Stimulated activated CD8-positive, alpha-beta memory T cell treated with anti-CD3 and anti-CD28 coated beads, Interleukin-4, amount 100 ng/mL, for 24 hours (primary cell): ENCODE measurements around the gene AKAP6.

ENCODE experiments used
- DNase-seq: peaks from one replicate; pipeline ENCODE4 v3.0.0-alpha.2; 2020; ENCODE audit warnings: low read depth

AKAP6 gene

GRCh38 chr14:32408018-32408417 is 78.9 kb downstream of the AKAP6 start:
- DNase-seq = no peak

GRCh38 chr14:32412103-32412502 is 83.0 kb downstream of the AKAP6 start:
- no peak for DNase-seq

GRCh38 chr14:32412532-32412931 is 83.4 kb downstream of the AKAP6 start:
- no peak for DNase-seq

- no peak for DNase-seq
Observed at GRCh38 chr14:32413967-32414640, 85.0 kb downstream of the AKAP6 start.

DNA sequence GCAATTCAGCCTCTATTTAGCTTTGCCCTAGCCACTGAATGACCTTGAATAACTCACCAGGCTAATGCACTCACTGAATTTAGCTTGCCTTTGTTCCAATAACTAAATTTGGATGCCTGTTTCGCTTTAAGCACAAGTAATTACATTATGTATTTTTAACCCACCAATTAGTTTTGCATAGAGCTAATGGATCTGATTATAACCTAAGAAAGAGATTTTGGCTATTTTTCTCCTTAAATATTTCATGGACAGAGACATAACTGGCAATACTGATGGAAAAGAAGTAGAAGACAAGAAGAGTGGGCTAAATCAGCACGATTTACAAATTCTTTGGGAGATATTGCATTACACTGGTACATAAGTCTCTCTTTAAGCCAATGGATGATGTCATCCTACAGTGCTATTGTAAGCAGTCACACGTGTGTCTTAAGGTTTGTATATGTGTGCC is 85.7 kb downstream of the AKAP6 start:
- DNase-seq = no peak

- no peak for DNase-seq
Observed at GRCh38 chr14:32417956-32418552, 89.0 kb downstream of the AKAP6 start.

- DNase-seq = no peak
Observed at GRCh38 chr14:32419429-32419828, 90.3 kb downstream of the AKAP6 start.

DNA sequence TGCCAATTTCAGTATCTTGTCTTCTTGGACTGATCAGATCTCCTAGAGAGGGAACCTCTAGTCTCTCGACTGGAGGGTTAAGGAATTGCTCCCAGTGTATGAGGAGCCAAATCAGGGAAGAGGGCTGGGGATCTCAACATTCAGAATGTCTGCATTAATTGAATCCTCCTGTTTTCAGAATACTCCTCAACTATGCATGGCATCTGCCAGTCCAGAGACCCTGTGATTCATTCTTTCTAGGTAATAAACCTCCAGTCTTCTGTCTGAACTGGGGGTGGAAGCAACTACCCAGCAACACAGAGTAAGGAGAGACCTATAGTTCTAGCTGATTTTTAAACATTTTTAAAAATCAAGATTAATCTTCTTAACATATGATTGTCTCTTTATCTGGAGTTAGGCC is 92.7 kb downstream of the AKAP6 start:
- no peak for DNase-seq

GRCh38 chr14:32422440-32422839 is 93.3 kb downstream of the AKAP6 start:
- no peak for DNase-seq

GRCh38 chr14:32426028-32426427 is 96.9 kb downstream of the AKAP6 start:
- no peak for DNase-seq

- no peak for DNase-seq
Observed at GRCh38 chr14:32426586-32427388, 97.7 kb downstream of the AKAP6 start.

- no peak for DNase-seq
Observed at GRCh38 chr14:32427726-32428528, 98.8 kb downstream of the AKAP6 start.

DNA sequence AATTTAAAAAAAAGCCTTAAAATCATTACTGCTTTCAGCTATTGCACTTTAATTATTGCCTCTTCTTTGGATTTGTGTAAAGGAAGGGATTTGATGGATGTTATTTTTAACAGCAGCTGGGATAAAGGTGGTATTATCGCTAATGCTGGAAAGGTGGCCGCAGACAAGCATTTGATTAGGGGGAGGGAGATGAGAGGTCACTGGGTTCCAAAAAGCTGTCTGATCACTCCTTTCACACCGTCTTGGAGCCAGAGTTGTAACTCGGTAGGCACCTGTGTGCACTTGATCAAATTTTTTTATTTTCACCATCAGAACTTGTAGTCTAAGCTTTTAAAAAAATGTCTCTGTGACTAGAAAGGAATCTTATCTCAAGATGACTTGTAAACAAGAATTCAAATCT is 99.8 kb downstream of the AKAP6 start:
- no peak for DNase-seq

- no peak for DNase-seq
Observed at GRCh38 chr14:32430326-32430725, 101.2 kb downstream of the AKAP6 start.

- DNase-seq = no peak
Observed at GRCh38 chr14:32432813-32433538, 103.9 kb downstream of the AKAP6 start.

DNA sequence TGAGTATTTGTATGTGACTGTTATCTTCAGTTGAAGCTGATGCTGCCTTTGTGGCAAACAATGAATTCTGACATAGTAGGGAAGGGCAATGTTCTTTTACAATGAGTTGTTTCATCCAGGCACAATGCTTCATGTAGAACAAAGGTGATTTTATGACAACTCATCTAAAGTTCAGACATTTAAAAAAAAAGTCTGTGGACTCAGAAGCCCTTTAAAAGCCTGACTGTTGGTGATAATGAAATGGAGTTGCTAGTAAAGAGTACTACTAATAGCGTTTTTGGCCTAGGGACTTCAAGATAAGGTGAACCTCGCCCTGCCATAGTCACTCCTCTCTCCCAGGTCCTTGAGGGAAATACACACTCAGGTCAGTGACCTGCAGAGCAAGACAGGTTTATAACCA is 105.1 kb downstream of the AKAP6 start:
- DNase-seq = no peak

- no peak for DNase-seq
Observed at GRCh38 chr14:32434880-32435279, 105.8 kb downstream of the AKAP6 start.

DNA sequence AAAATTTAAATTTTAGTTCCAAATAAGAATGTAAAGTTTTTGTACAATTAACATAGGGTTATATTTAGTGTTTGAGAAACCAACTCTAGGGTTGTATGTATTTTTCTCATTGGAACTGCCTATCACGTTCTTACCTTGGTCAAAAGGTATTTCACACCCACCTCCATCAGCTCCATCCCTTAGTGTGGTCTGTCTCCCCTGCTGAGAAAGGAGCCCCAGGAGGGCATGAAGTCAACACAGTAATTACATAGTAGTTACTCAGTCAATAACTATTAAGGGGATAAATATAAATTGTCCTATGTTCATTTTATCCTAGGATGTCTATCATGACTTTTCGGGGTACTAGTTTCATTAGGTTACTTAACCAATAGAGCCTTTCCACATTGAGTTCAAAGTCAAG is 106.3 kb downstream of the AKAP6 start:
- no peak for DNase-seq

GRCh38 chr14:32436993-32437392 is 107.9 kb downstream of the AKAP6 start:
- DNase-seq = no peak

DNA sequence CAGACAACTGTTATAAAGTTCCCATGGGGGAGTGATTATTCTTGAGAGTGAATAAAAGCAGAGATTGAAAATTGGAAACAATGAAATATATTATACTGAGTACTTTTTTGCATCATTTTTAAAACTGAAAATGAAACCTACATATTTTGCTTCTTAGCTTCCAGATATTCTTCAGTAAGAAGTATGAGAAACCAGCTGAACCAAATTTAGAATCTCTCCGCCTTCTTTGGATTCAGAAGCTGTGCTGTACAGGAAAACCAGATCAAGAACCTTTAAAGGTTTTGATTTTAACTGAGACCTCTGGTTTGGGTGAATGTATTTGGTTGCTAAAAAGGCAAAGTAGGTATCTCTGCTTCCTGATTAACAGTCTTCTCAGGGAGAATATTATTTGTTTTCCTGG is 109.4 kb downstream of the AKAP6 start:
- DNase-seq = no peak

DNA sequence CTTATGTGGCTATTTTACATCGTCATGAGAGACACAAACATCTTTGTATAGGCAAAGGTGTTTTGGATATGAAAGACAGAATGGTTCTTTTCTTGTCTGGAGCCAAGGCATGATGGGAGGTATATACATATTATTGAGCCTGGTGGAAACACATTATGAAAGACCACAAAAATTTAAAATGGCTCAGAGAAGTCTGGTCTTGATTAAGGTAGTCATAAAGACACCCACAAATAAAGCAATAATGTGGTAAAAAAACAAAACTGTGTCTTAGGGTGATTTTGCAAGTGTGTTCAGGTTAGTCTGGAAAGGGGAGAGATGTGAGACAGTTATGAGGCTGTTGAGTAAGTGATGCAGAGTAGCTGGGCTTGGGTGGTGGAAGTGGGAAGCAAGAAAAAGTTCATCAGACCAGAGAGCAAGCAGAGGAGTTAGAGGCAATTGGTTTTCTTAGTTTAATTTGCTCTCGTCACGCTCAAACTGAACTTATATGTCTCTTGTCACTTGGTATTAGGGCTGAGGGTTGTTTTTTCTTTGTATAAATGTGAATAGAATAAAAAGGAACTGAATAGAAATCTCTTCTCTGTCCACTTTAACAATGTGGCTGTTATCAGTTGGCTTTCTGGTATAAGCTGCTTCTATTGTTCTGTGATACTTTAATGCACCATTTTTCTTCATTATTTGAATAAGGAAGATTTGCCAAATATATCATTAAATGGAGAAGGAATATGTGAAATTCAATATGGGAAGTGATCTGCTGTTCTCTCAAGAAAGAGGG is 115.0 kb downstream of the AKAP6 start:
- no peak for DNase-seq
